Progenitor cell of endocrine pancreas (in vitro differentiated cells): ENCODE results near the gene DTHD1. TPM values are rescaled to one million over a fixed set of nuclear protein-coding genes. Genes with fewer than 3 reads are reported as not detected.

ENCODE experiments used
- DNase-seq: peaks from one replicate; pipeline ENCODE4 v3.0.0; 2021; ENCODE audit warnings: low spot score; ENCODE audit not compliant: unreplicated experiment
- H3K27ac Mint-ChIP-seq: 2 replicates; pipeline ENCODE4 v1.8.0; 2021; ENCODE audit warnings: mild to moderate bottlenecking, moderate library complexity, mixed read lengths
- H3K27me3 Mint-ChIP-seq: 2 replicates; pipeline ENCODE4 v1.8.0; 2021; ENCODE audit warnings: mixed read lengths
- H3K36me3 Mint-ChIP-seq: 2 replicates; pipeline ENCODE4 v1.8.0; 2022; ENCODE audit warnings: mixed read lengths; ENCODE audit not compliant: insufficient read depth
- H3K4me1 Mint-ChIP-seq: 2 replicates; pipeline ENCODE4 v1.8.0; 2021; ENCODE audit warnings: low read depth, mixed read lengths
- H3K4me3 Mint-ChIP-seq: 2 replicates; pipeline ENCODE4 v1.8.0; 2021; ENCODE audit warnings: low read depth, mild to moderate bottlenecking, moderate library complexity, mixed read lengths
- H3K9me3 Mint-ChIP-seq: 2 replicates; pipeline ENCODE4 v1.8.0; 2021; ENCODE audit warnings: low read depth, mixed read lengths
- total RNA-seq: library from RNA; stranded (reverse); gene quantifications from 2 replicates; pipeline ENCODE4 v1.2.1, GENCODE V29; 2021
- TF ChIP-seq, protein P1 (sequence below): fragments of 200-600 bp; sonication (generic); IDR thresholded peaks from one replicate; pipeline ENCODE4 v1.5.0; 2021; ENCODE audit warnings: antibody characterized with exemption, mild to moderate bottlenecking; ENCODE audit not compliant: unreplicated experiment

DTHD1 gene
- total RNA-seq, 1 donor from 2014 or later, result 0.12 TPM

DNA sequence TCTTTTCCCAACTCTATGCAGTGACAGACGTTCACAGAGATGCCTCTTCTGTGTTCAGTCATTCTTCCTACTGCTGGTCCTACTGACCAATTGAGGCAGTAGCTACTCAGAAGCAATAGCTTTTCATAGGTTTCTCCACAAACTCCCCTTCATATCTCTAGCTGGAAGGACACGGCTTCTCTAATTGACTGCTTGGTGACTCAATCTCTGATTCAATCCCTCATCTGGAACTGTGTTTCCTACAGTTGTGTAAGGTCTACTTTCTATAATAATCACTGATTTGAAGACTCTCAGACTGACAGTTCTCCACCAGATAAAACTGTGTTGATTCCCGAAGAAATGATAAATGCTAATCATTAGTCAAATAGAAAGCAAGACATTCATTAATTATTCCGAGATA is 111.5 kb downstream of the DTHD1 start:
- Mint-ChIP-seq H3K4me3 (no peak overlapping the region), H3K27me3 (no peaks in the 10 kb centered on the region), H3K4me1 (peaks cover 6% of the 10 kb centered on the region), H3K9me3 (no peaks in the 10 kb centered on the region), H3K36me3 (no peaks in the 10 kb centered on the region), H3K27ac (no peak overlapping the region)
- TF ChIP-seq, protein P1, sequence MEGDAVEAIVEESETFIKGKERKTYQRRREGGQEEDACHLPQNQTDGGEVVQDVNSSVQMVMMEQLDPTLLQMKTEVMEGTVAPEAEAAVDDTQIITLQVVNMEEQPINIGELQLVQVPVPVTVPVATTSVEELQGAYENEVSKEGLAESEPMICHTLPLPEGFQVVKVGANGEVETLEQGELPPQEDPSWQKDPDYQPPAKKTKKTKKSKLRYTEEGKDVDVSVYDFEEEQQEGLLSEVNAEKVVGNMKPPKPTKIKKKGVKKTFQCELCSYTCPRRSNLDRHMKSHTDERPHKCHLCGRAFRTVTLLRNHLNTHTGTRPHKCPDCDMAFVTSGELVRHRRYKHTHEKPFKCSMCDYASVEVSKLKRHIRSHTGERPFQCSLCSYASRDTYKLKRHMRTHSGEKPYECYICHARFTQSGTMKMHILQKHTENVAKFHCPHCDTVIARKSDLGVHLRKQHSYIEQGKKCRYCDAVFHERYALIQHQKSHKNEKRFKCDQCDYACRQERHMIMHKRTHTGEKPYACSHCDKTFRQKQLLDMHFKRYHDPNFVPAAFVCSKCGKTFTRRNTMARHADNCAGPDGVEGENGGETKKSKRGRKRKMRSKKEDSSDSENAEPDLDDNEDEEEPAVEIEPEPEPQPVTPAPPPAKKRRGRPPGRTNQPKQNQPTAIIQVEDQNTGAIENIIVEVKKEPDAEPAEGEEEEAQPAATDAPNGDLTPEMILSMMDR, result no peak
- DNase-seq, result no peak

Other genes starting within 250 kb of the DTHD1 start
- 9.2 and 11.6 TPM in 2 replicates for gene ARAP2, start 37.1 kb upstream of the DTHD1 start, total RNA-seq